Sigmoid colon (tissue), 4 donors: ENCODE data around the gene GPC3.

Experiments
- POLR2A ChIP-seq, 2 donors: fragments of 450-650 bp; IDR thresholded peaks; one replicate each; pipeline ENCODE4 v1.6.1; 2016; ENCODE audit warnings: antibody characterized with exemption in 2 of 2, mild to moderate bottlenecking in 2 of 2, moderate library complexity in 2 of 2
- POLR2AphosphoS5 ChIP-seq, 4 donors: sonication (generic); formaldehyde crosslinking; IDR thresholded peaks; one replicate each; pipeline ENCODE4 v1.6.1; 2017; ENCODE audit warnings: antibody characterized with exemption in 4 of 4
- TF ChIP-seq, protein P1 (sequence below), 4 experiments: fragments of 450-650 bp in 3 of 4; fragments of 200-600 bp in 1 of 4; IDR thresholded peaks; one replicate each; pipeline ENCODE4 v1.5.1; 2016 to 2019; ENCODE audit warnings: antibody characterized with exemption in 4 of 4, mild to moderate bottlenecking in 3 of 4, moderate library complexity in 2 of 4

- TF ChIP-seq, protein P1, sequence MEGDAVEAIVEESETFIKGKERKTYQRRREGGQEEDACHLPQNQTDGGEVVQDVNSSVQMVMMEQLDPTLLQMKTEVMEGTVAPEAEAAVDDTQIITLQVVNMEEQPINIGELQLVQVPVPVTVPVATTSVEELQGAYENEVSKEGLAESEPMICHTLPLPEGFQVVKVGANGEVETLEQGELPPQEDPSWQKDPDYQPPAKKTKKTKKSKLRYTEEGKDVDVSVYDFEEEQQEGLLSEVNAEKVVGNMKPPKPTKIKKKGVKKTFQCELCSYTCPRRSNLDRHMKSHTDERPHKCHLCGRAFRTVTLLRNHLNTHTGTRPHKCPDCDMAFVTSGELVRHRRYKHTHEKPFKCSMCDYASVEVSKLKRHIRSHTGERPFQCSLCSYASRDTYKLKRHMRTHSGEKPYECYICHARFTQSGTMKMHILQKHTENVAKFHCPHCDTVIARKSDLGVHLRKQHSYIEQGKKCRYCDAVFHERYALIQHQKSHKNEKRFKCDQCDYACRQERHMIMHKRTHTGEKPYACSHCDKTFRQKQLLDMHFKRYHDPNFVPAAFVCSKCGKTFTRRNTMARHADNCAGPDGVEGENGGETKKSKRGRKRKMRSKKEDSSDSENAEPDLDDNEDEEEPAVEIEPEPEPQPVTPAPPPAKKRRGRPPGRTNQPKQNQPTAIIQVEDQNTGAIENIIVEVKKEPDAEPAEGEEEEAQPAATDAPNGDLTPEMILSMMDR (IDR thresholded peaks at IDR 0.05) = no peak
- TF ChIP-seq POLR2A (IDR thresholded peaks at IDR 0.05) = no peak
- no peak for TF ChIP-seq POLR2AphosphoS5 (IDR thresholded peaks at IDR 0.05)
Observed at GRCh38 chrX:133513123-133513522, 472.3 kb downstream of the GPC3 start.
